Measurements from ENCODE around the gene CYB5R4. TPM values are rescaled to one million over a fixed set of nuclear protein-coding genes. Genes with fewer than 3 reads are reported as not detected.
"Not testable (repeated sequence)": the region's sequence is repeated elsewhere in the genome, so short reads cannot be mapped to it uniquely, and the experiment has no call there.

CYB5R4 gene
- total RNA-seq, 2 donors from 2014 or later: 35.6 to 48.6 TPM

DNA sequence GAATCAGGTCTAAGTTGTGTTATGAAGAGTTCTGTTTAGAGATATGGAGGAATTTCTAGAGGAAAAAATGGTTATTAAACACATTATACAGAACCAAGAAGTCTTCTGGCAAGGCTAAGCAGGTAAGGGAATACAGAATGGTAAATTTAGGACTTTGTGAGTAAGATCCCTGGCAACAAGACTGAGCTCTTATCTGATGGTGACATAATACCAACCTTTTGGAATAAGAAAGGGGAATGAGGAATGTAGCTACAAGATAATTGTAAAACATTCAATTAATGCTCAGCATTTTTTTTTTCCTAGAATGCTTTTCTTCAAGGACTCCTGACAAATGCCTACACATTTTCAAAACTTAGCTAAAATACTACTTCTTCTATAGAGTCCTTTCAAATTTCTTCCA lies 51.8 kb downstream of the CYB5R4 start:
- Mint-ChIP-seq H3K4me1 (peaks cover 17% of the 10 kb centered on the region), H3K27ac (no peak overlapping the region), H3K36me3 (ENCODE audit: low read depth) (peaks cover 63% of the 10 kb centered on the region), H3K27me3 (no peaks in the 10 kb centered on the region), H3K4me3 (no peak overlapping the region), H3K9me3 (no peaks in the 10 kb centered on the region)
- no peak for ATAC-seq (replicated peaks)

DNA sequence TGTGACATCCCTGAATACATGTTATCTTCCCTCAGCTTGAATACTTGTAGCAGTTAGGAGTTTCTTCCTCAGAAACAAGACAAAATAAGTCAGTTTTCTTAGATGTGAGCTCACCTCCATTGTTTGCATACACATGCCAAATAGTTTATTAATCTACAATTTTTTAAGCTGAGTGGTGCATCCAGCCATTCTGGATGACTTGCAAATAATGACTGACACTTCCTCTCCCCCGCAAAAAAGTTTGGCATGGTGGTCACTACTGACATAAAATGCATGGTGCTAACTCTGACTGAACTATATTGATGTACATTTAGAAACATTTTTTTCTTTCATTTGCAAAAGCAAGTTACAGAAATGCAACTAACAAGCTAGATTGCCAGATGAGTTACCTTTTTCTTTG lies 55.5 kb downstream of the CYB5R4 start:
- Mint-ChIP-seq H3K36me3 (ENCODE audit: low read depth) (peaks cover 38% of the 10 kb centered on the region), H3K27ac (no peak overlapping the region), H3K27me3 (no peaks in the 10 kb centered on the region), H3K9me3 (no peaks in the 10 kb centered on the region), H3K4me1 (peaks cover 8% of the 10 kb centered on the region), H3K4me3 (no peak overlapping the region)
- ATAC-seq (replicated peaks): no peak

DNA sequence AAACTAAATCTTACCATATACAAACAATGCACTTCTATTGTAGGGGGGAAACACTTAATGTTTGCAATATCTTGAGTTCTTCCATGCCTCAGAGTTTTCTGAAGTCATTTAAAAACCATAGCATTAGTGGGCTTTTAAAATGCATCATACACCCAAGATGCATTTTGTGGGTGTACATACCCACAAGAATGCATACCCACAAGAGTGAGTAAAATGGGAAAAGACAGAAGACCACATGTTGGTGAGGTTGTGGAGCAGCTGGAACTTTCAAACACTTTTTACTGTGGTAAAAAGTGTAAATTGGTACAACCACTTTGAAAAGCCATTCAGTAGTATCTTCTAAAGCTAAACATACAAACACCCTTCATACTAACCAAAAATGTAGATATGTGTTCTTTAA lies 57.5 kb downstream of the CYB5R4 start:
- Mint-ChIP-seq H3K27me3 (no peaks in the 10 kb centered on the region), H3K9me3 (no peaks in the 10 kb centered on the region), H3K36me3 (ENCODE audit: low read depth) (peaks cover 33% of the 10 kb centered on the region), H3K4me3 (no peak overlapping the region), H3K27ac (no peak overlapping the region), H3K4me1 (no peaks in the 10 kb centered on the region)
- no peak for ATAC-seq (replicated peaks)

DNA sequence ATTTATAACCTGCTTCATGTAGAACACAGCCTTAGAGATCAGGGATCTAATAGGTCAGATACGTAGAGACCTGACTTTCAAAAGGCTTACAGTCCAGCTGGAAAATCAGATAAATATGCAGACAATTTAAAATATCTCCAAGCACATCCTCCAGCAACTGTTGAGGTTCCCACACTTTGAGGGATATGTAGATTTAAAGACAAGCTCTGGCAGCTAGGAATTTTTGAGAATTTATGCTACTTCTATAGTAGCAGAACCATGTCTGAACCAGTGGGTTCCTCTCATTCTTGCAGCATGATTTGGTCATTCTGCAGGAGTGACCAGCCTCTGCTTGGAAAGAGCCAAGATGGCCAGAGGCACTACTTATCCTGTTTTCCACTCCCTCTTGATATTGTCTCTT lies 60.5 kb downstream of the CYB5R4 start:
- ATAC-seq (replicated peaks): no peak
- Mint-ChIP-seq H3K4me3 (no peak overlapping the region), H3K9me3 (no peaks in the 10 kb centered on the region), H3K36me3 (ENCODE audit: low read depth) (peaks cover 46% of the 10 kb centered on the region), H3K27ac (no peak overlapping the region), H3K27me3 (no peaks in the 10 kb centered on the region), H3K4me1 (no peaks in the 10 kb centered on the region)

DNA sequence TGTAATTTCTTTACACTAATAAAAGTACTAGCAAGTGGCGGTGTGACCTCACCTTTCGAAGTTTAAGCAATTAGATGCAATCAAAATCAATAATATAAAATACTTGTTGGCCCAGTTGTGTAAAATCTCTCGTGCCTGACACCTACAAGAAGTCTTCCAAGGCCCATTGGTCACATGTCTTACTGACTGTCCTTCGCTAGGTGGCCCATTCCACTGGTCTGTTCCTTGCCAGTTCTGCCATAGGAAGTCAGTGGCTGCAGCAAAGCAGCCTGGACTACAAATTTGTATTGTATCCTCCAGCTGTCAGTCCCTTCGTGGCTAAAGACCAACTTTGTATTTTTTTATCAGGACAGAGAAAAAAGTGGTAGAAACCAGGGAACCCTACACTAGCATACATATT lies 61.8 kb downstream of the CYB5R4 start:
- no peaks in the 10 kb centered on the region for H3K27me3 Mint-ChIP-seq
- no peaks in the 10 kb centered on the region for H3K4me1 Mint-ChIP-seq
- H3K36me3 Mint-ChIP-seq (ENCODE audit: low read depth): peaks cover 53% of the 10 kb centered on the region
- no peaks in the 10 kb centered on the region for H3K9me3 Mint-ChIP-seq
- ATAC-seq (replicated peaks): no peak
- H3K27ac Mint-ChIP-seq: no peak overlapping the region
- H3K4me3 Mint-ChIP-seq: no peak overlapping the region

DNA sequence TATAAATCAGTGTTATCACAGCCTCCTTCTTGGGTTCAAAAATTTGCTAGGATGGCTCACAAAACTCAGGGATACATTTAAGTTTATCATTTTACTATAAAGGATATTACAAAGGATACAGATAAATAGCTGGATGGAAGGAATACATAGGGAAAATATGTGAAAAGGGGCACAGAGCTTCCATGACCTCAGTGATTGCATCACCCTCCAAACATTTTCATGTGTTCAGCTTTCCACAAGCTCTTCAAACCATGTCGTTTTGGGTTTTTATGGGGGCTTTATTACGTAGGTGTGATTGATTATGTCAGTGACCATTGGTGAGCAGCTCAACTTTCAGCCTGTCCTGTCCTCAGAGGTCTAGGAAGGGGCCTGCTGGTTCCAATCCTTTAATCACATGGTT lies 68.0 kb downstream of the CYB5R4 start:
- Mint-ChIP-seq H3K36me3 (ENCODE audit: low read depth) (peaks cover 93% of the 10 kb centered on the region), H3K27ac (no peak overlapping the region), H3K27me3 (no peaks in the 10 kb centered on the region), H3K9me3 (no peaks in the 10 kb centered on the region), H3K4me3 (no peak overlapping the region), H3K4me1 (no peaks in the 10 kb centered on the region)
- ATAC-seq (replicated peaks): no peak

DNA sequence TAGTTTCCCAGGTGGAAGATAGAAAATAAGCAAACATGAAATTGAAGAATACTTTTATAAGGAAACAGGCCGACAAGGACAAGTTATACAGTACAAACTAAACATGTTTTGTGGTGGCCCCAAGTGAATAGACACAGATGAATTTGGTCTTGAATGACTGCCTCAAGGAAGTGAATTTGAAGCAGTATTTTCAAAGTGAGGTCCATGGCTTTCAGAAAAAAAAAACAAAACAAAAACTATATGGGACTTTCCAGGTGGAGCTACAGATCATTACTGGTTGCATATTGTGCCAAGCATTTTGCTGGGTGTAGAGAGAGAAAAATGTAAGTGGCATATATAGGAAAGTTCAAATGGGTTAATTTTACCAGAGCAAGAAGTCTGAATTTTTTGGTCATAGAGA lies 68.8 kb downstream of the CYB5R4 start:
- Mint-ChIP-seq H3K9me3 (no peaks in the 10 kb centered on the region), H3K27me3 (no peaks in the 10 kb centered on the region), H3K27ac (no peak overlapping the region), H3K4me1 (no peaks in the 10 kb centered on the region), H3K4me3 (no peak overlapping the region), H3K36me3 (ENCODE audit: low read depth) (peaks cover 93% of the 10 kb centered on the region)
- ATAC-seq (replicated peaks): no peak

DNA sequence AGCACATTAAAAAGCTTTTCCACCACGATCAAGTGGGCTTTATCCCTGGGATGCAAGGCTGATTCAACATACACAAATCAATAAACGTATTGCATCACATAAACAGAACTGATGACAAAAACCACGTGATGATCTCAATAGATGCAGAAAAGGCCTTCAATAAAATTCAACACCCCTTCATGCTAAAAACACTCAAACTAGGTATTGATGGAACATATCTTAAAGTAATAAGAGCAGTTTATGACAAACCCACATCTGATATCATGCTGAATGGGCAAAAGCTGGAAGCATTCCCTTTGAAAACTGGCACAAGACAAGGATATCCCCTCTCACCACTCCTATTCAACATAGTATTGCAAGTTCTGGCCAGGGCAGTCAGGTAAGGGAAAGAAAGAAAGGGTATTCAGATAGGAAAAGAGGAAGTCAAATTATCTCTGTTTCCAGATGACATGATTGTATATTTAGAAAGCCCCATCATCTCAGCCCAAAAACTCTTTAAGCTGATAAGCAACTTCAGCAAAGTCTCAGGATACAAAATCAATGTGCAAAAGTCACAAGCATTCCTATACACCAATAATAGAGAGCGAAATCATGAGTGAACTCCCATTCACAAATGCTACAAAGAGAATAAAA lies 86.8 kb downstream of the CYB5R4 start:
- Mint-ChIP-seq H3K9me3 (peaks cover 26% of the 10 kb centered on the region), H3K36me3 (ENCODE audit: low read depth) (peaks cover 15% of the 10 kb centered on the region)
- not testable (repeated sequence) for H3K27ac Mint-ChIP-seq; H3K27me3 Mint-ChIP-seq; ATAC-seq (replicated peaks); H3K4me3 Mint-ChIP-seq; H3K4me1 Mint-ChIP-seq

DNA sequence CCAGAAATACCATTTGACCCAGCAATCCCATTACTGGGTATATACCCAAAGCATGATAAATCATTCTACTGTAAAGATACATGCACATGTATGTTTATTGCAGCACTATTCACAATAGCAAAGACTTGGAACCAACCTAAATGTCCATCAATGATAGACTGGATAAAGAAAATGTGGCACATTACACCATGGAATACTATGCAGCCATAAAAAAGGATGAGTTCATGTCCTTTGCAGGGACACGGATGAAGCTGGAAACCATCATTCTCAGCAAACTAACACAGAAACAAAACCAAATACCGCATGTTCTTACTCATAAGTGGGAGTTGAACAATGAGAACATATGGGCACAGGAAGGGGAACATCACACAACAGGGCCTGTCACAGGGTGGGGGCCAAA lies 88.5 kb downstream of the CYB5R4 start:
- not testable (repeated sequence) for H3K4me3 Mint-ChIP-seq; H3K4me1 Mint-ChIP-seq; ATAC-seq (replicated peaks); H3K36me3 Mint-ChIP-seq (ENCODE audit: low read depth); H3K27ac Mint-ChIP-seq; H3K27me3 Mint-ChIP-seq
- H3K9me3 Mint-ChIP-seq: peaks cover 26% of the 10 kb centered on the region

DNA sequence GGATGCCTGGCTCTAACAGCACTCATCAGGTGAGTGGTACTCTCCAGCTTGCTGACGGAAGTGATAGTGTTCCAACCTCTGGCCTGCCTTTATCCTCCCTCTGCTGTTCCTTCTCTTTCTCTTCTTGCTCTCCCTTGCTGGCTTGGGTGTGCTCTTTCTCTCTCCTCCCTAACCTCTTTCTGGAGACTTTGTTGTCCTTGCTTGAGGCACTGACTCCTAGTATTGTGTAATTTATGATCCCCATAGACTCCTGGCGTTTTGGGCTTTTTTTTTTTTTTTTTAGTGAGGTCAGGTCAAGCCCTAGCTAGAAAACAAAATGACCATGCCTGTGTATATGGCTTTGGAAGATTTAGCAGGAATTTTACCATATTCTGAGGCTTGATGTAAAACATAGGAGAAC lies 89.4 kb downstream of the CYB5R4 start:
- Mint-ChIP-seq H3K27ac (no peak overlapping the region), H3K4me3 (no peak overlapping the region), H3K36me3 (ENCODE audit: low read depth) (peaks cover 12% of the 10 kb centered on the region), H3K27me3 (no peaks in the 10 kb centered on the region), H3K9me3 (peaks cover 26% of the 10 kb centered on the region), H3K4me1 (no peaks in the 10 kb centered on the region)
- ATAC-seq (replicated peaks): no peak

DNA sequence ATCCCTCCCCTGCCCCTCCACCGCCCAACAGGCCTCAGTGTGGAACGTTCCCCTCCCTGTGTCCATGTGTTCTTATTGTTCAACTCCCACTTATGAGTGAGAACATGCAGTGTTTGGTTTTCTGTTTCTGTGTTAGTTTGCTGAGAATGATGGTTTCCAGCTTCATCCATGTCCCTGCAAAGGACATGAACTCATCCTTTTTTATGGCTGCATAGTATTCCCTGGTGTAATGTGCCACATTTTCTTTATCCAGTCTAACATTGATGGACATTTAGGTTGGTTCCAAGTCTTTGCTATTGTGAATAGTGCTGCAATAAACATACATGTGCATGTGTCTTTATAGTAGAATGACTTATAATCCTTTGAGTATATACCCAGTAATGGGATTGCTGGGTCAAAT lies 91.9 kb downstream of the CYB5R4 start:
- H3K4me1 Mint-ChIP-seq; ATAC-seq (replicated peaks); H3K27ac Mint-ChIP-seq; H3K4me3 Mint-ChIP-seq; H3K27me3 Mint-ChIP-seq: not testable (repeated sequence)
- Mint-ChIP-seq H3K9me3 (peaks cover 11% of the 10 kb centered on the region), H3K36me3 (ENCODE audit: low read depth) (peaks cover 34% of the 10 kb centered on the region)

DNA sequence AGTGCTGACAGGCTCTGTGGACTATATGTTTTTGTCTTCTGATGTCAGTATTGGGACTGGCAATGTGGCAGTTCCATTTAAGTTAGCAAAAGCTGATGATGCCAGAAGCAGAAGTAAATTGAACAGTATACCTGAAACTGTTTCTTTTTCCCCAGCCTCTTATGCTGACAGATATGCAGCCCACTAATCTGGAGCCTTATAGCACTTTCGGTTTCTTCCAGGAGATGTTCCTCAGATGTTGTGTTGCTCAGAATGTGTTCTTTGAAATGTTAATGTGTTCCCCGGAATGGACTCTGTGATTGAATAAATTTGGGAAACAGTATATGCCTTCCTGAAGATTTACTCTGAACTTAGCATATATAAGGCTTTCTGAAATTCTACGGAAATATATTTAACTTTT lies 93.3 kb downstream of the CYB5R4 start:
- H3K9me3 Mint-ChIP-seq: peaks cover 3% of the 10 kb centered on the region
- no peak overlapping the region for H3K27ac Mint-ChIP-seq
- H3K4me1 Mint-ChIP-seq: no peaks in the 10 kb centered on the region
- H3K27me3 Mint-ChIP-seq: no peaks in the 10 kb centered on the region
- H3K36me3 Mint-ChIP-seq (ENCODE audit: low read depth): peaks cover 42% of the 10 kb centered on the region
- no peak overlapping the region for H3K4me3 Mint-ChIP-seq
- ATAC-seq (replicated peaks): no peak

DNA sequence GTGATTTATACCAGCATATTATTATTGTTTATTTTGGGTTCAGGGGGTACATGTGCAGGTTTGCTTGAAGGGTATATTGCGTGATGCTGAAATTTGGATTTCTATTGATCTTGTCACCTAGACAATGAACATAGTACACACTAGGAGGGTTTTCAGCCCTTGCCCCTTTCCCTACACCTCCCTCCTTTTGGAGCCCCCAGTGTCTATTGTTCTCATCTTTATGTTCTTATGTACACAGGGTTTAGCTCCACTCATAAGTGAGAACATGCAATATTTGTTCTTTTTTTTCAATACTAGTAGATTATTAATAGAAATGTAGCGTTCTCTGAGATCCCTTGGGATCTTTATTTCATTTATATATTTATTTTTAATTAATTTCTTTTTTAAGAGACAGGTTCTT lies 94.9 kb downstream of the CYB5R4 start:
- H3K27me3 Mint-ChIP-seq: no peaks in the 10 kb centered on the region
- H3K36me3 Mint-ChIP-seq (ENCODE audit: low read depth): peaks cover 58% of the 10 kb centered on the region
- H3K27ac Mint-ChIP-seq: no peak overlapping the region
- no peak for ATAC-seq (replicated peaks)
- H3K4me3 Mint-ChIP-seq: no peak overlapping the region
- no peaks in the 10 kb centered on the region for H3K9me3 Mint-ChIP-seq
- no peaks in the 10 kb centered on the region for H3K4me1 Mint-ChIP-seq

DNA sequence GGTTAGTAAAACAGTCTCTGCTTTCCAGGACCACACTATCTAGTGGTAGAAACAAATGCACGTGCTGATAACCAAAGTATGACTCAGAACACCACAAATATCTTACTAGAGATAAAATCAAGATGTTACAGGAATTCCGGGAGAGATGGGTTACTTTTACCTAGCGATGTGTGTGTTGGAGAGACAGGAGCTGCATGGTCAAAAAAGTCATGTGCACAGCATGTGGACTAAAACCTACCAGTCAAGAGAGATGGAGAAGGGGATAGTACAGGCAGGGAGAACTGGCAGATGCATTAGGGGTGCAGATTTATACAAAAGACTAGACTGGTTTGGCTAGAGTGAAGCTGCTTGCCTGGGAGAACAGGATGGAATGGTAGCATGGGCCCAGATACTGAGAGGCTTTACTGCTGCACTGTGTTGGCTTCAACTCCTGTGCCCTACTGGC lies 98.8 kb downstream of the CYB5R4 start:
- Mint-ChIP-seq H3K4me1 (no peaks in the 10 kb centered on the region), H3K27me3 (no peaks in the 10 kb centered on the region), H3K4me3 (no peak overlapping the region), H3K27ac (no peak overlapping the region), H3K36me3 (ENCODE audit: low read depth) (peaks cover 91% of the 10 kb centered on the region), H3K9me3 (no peaks in the 10 kb centered on the region)
- no peak for ATAC-seq (replicated peaks)

DNA sequence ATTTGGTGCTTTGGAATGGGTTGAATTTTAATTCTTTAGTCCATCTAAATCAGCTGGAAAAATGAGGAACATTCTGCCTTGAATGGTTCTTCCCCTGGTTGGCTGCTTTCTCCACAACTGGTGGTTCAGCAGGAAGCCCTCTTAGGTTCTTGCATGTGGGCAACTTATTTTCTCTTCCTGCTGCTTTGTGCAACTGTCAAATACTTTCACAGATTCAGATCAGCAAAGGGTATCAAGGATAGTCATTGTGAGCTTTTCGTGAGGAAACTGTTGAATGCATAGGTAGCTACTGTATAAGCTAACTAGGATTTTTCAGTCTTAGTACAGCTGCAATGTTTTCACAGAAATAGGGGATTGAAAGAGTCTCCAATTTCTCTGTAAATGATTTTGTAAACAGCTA lies 101.2 kb downstream of the CYB5R4 start:
- no peak overlapping the region for H3K4me3 Mint-ChIP-seq
- no peaks in the 10 kb centered on the region for H3K4me1 Mint-ChIP-seq
- peaks cover 11% of the 10 kb centered on the region for H3K9me3 Mint-ChIP-seq
- H3K36me3 Mint-ChIP-seq (ENCODE audit: low read depth): peaks cover 83% of the 10 kb centered on the region
- ATAC-seq (replicated peaks): no peak
- no peak overlapping the region for H3K27ac Mint-ChIP-seq
- H3K27me3 Mint-ChIP-seq: no peaks in the 10 kb centered on the region

DNA sequence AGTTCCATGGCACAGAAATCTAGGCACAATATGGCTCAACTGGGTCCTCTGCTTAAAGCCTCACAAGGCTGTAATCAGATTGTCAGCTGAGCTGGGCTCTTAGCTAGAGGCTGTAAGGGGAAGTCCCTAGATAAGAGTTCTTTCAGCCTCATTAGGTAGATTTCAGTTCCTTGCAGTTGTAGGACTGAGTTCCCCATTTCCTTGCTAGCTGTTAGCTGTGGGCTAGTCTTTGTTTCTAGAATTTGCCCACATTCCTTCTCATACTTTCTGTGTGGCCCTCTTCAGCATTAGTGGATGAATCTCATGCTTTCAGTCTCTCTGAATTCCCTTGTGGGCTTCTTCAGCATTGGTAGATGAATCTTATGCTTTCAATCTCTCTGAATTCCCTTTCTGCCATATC lies 103.1 kb downstream of the CYB5R4 start:
- peaks cover 19% of the 10 kb centered on the region for H3K9me3 Mint-ChIP-seq
- no peak overlapping the region for H3K4me3 Mint-ChIP-seq
- no peaks in the 10 kb centered on the region for H3K4me1 Mint-ChIP-seq
- no peak overlapping the region for H3K27ac Mint-ChIP-seq
- peaks cover 70% of the 10 kb centered on the region for H3K36me3 Mint-ChIP-seq (ENCODE audit: low read depth)
- ATAC-seq (replicated peaks): no peak
- H3K27me3 Mint-ChIP-seq: no peaks in the 10 kb centered on the region

All from activated T-helper 17 cell treated with anti-CD3 and anti-CD28 coated beads, Interleukin-2, amount 50 U/mL, for 72 hours (primary cell).